Astrocyte (in vitro differentiated cells and primary cell): ENCODE results near the gene SHISA9. TPM values are rescaled to one million over a fixed set of nuclear protein-coding genes. Genes with fewer than 3 reads are reported as not detected.

Experiments
- DNase-seq: peaks from one replicate; pipeline ENCODE4 v3.0.0-alpha.2; 2010; ENCODE audit warnings: low read depth
- FAIRE-seq: peaks from 2 replicates; lab custom pipeline; 2011; peaks lifted over from hg19 to GRCh38; lab: Jason Lieb, UNC
- H2AFZ ChIP-seq: 2 replicates; pipeline ENCODE4 v1.6.0; 2012; ENCODE audit warnings: low read depth, low read length, inconsistent platforms
- H3K27ac ChIP-seq: 2 replicates; pipeline ENCODE4 v1.5.1; 2011; ENCODE audit warnings: low read depth, low read length, inconsistent platforms
- H3K27me3 ChIP-seq: 2 replicates; pipeline ENCODE4 v1.6.0; 2011; ENCODE audit warnings: low read length, inconsistent platforms; ENCODE audit not compliant: insufficient read depth
- H3K36me3 ChIP-seq: 2 replicates; pipeline ENCODE4 v1.5.1; 2011; ENCODE audit warnings: low read length, inconsistent platforms; ENCODE audit not compliant: insufficient read depth
- H3K4me1 ChIP-seq: 2 replicates; pipeline ENCODE4 v1.5.1; 2011; ENCODE audit warnings: low read length, inconsistent platforms; ENCODE audit not compliant: insufficient read depth
- H3K4me2 ChIP-seq: 2 replicates; pipeline ENCODE4 v1.6.0; 2012; ENCODE audit warnings: low read length, inconsistent platforms
- H3K4me3 ChIP-seq: 2 replicates; pipeline ENCODE4 v1.5.1; 2011; ENCODE audit warnings: low read depth, mild to moderate bottlenecking, low read length, inconsistent platforms; ENCODE audit not compliant: insufficient read depth
- H3K79me2 ChIP-seq: 2 replicates; pipeline ENCODE4 v1.6.0; 2012; ENCODE audit warnings: mild to moderate bottlenecking, low read length, inconsistent platforms; ENCODE audit not compliant: insufficient read depth
- H3K9ac ChIP-seq: 2 replicates; pipeline ENCODE4 v1.6.0; 2012; ENCODE audit warnings: mild to moderate bottlenecking, low read length, inconsistent platforms
- H3K9me3 ChIP-seq: 2 replicates; pipeline ENCODE4 v1.5.1; 2012; ENCODE audit warnings: low read depth, mild to moderate bottlenecking, low read length, inconsistent platforms; ENCODE audit not compliant: insufficient read depth
- H4K20me1 ChIP-seq: 2 replicates; pipeline ENCODE4 v1.6.0; 2012; ENCODE audit warnings: low read length, inconsistent platforms; ENCODE audit not compliant: insufficient read depth
- H3K27ac Mint-ChIP-seq: one replicate; pipeline ENCODE4 v1.8.0; 2021; ENCODE audit warnings: mild to moderate bottlenecking, mixed read lengths; ENCODE audit not compliant: unreplicated experiment
- H3K27me3 Mint-ChIP-seq: one replicate; pipeline ENCODE4 v1.8.0; 2021; ENCODE audit warnings: low read depth, mixed read lengths; ENCODE audit not compliant: unreplicated experiment
- H3K36me3 Mint-ChIP-seq: one replicate; pipeline ENCODE4 v1.8.0; 2021; ENCODE audit warnings: low read depth, mixed read lengths; ENCODE audit not compliant: unreplicated experiment
- H3K4me1 Mint-ChIP-seq: one replicate; pipeline ENCODE4 v1.8.0; 2021; ENCODE audit warnings: low read depth, mixed read lengths; ENCODE audit not compliant: unreplicated experiment
- H3K4me3 Mint-ChIP-seq: one replicate; pipeline ENCODE4 v1.8.0; 2021; ENCODE audit warnings: mild to moderate bottlenecking, moderate library complexity, mixed read lengths; ENCODE audit not compliant: unreplicated experiment
- H3K9me3 Mint-ChIP-seq: one replicate; pipeline ENCODE4 v1.8.0; 2021; ENCODE audit warnings: mild to moderate bottlenecking, mixed read lengths; ENCODE audit not compliant: unreplicated experiment
- EZH2 ChIP-seq: IDR thresholded peaks from 2 replicates; pipeline ENCODE4 v1.6.1; 2012; ENCODE audit warnings: mild to moderate bottlenecking, low read length, inconsistent platforms; ENCODE audit not compliant: insufficient read depth
- total RNA-seq: library from RNA; stranded (reverse); gene quantifications from 2 replicates; pipeline ENCODE4 v1.2.1, GENCODE V29; 2021
- TF ChIP-seq, protein P1 (sequence below): IDR thresholded peaks from 2 replicates; pipeline ENCODE4 v1.5.1; 2011; ENCODE audit warnings: low read depth, mild to moderate bottlenecking, inconsistent platforms, low read length, moderate library complexity; ENCODE audit not compliant: insufficient read depth

The SHISA9 gene
- total RNA-seq, 1 donor from 2014 or later, result 73.0 TPM

DNA sequence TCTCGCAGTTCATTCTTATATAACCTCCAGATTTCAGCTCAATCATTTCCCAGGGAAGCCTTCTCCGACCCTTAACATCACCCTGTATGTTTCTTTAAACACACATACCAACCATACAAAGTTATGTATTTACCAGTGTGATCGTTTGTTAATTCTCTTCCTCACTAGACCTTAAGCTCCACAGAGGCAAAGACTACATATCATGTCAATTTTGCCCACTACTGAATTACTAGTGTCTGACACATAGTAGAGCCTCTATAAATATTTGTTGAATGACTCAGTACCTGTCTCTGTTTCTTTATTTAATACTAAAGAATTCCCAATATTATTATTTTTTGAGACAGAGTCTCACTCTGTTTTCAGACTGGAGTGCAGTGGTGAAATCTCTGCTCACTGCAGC, 137.2 kb downstream of the SHISA9 start:
- no peaks in the 10 kb centered on the region for H3K27me3 Mint-ChIP-seq
- no peaks in the 10 kb centered on the region for H3K36me3 Mint-ChIP-seq
- H3K4me1 ChIP-seq, result no peaks in the 10 kb centered on the region
- DNase-seq (no peak), FAIRE-seq (no peak)
- no peak overlapping the region for H3K4me2 ChIP-seq
- H3K27me3 ChIP-seq, result no peaks in the 10 kb centered on the region
- H2AFZ ChIP-seq, result no peak overlapping the region
- no peak overlapping the region for H3K4me3 Mint-ChIP-seq
- peaks cover 2% of the 10 kb centered on the region for H3K9me3 Mint-ChIP-seq
- H3K36me3 ChIP-seq, result no peaks in the 10 kb centered on the region
- no peak overlapping the region for H3K27ac Mint-ChIP-seq
- peaks cover 1% of the 10 kb centered on the region for H3K4me1 Mint-ChIP-seq
- peaks cover 3% of the 10 kb centered on the region for H3K9me3 ChIP-seq
- no peaks in the 10 kb centered on the region for H4K20me1 ChIP-seq
- no peak overlapping the region for H3K4me3 ChIP-seq
- no peak overlapping the region for H3K27ac ChIP-seq
- TF ChIP-seq EZH2, result no peak
- TF ChIP-seq, protein P1, sequence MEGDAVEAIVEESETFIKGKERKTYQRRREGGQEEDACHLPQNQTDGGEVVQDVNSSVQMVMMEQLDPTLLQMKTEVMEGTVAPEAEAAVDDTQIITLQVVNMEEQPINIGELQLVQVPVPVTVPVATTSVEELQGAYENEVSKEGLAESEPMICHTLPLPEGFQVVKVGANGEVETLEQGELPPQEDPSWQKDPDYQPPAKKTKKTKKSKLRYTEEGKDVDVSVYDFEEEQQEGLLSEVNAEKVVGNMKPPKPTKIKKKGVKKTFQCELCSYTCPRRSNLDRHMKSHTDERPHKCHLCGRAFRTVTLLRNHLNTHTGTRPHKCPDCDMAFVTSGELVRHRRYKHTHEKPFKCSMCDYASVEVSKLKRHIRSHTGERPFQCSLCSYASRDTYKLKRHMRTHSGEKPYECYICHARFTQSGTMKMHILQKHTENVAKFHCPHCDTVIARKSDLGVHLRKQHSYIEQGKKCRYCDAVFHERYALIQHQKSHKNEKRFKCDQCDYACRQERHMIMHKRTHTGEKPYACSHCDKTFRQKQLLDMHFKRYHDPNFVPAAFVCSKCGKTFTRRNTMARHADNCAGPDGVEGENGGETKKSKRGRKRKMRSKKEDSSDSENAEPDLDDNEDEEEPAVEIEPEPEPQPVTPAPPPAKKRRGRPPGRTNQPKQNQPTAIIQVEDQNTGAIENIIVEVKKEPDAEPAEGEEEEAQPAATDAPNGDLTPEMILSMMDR, result no peak
- H3K79me2 ChIP-seq, result no peaks in the 10 kb centered on the region
- H3K9ac ChIP-seq, result no peak overlapping the region

DNA sequence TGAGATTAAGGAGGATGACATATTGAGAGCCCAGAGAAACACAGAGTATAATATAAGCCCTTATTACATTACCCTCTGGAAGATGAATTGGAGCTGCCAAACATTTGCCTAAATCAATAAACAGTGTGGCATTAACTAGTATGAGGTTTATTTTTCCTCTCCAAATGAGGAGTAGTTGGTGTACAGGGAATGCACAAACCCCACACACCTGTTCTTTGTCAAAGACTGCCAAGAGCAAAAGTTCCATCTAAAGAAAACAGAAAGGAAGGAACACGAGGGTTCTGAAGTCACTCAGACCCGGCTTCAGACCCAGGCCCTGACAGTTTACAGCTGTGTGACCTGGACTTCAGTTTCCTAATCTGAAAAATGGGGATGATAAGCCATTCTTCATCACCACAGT, 138.1 kb downstream of the SHISA9 start:
- Histone ChIP-seq H3K9me3 (peaks cover 3% of the 10 kb centered on the region), H3K9ac (no peak overlapping the region), H4K20me1 (no peaks in the 10 kb centered on the region), H2AFZ (no peak overlapping the region), H3K4me1 (no peaks in the 10 kb centered on the region), H3K36me3 (no peaks in the 10 kb centered on the region), H3K79me2 (no peaks in the 10 kb centered on the region), H3K27me3 (no peaks in the 10 kb centered on the region), H3K4me2 (no peak overlapping the region), H3K27ac (no peak overlapping the region), H3K4me3 (no peak overlapping the region)
- no peak overlapping the region for H3K27ac Mint-ChIP-seq
- H3K4me3 Mint-ChIP-seq, result no peak overlapping the region
- FAIRE-seq (no peak), DNase-seq (no peak)
- no peaks in the 10 kb centered on the region for H3K27me3 Mint-ChIP-seq
- H3K4me1 Mint-ChIP-seq, result peaks cover 1% of the 10 kb centered on the region
- TF ChIP-seq, protein P1, result no peak
- no peak for TF ChIP-seq EZH2
- H3K36me3 Mint-ChIP-seq, result no peaks in the 10 kb centered on the region
- peaks cover 2% of the 10 kb centered on the region for H3K9me3 Mint-ChIP-seq

DNA sequence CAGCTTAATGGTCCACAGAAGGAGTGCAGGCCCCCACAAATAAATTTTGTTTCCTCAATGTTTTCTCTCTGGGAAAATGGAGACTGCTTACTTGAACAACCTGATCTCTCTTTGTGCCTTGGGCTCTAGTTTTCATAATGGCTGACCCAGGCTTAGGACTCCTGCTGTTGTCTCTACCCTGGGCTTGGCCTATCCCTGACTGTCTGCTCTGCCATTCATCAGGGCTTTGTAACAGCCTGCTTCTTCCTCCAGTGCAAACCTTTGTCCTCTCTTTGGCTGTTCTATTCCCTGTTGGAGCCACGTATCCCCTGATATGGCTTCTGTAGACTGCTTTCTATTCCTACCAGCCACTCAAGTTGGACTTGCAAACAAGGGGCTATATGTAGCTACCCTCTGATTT, 139.8 kb downstream of the SHISA9 start:
- Histone ChIP-seq H4K20me1 (no peaks in the 10 kb centered on the region), H3K9ac (no peak overlapping the region), H2AFZ (no peak overlapping the region), H3K27ac (no peak overlapping the region), H3K4me2 (no peak overlapping the region), H3K4me1 (no peaks in the 10 kb centered on the region), H3K27me3 (no peaks in the 10 kb centered on the region), H3K36me3 (no peaks in the 10 kb centered on the region), H3K79me2 (no peaks in the 10 kb centered on the region), H3K9me3 (peaks cover 3% of the 10 kb centered on the region), H3K4me3 (no peak overlapping the region)
- no peak for TF ChIP-seq EZH2
- TF ChIP-seq, protein P1, result no peak
- H3K27ac Mint-ChIP-seq, result no peak overlapping the region
- H3K36me3 Mint-ChIP-seq, result no peaks in the 10 kb centered on the region
- peaks cover 1% of the 10 kb centered on the region for H3K4me1 Mint-ChIP-seq
- no peak for DNase-seq
- peaks cover 2% of the 10 kb centered on the region for H3K9me3 Mint-ChIP-seq
- no peaks in the 10 kb centered on the region for H3K27me3 Mint-ChIP-seq
- no peak for FAIRE-seq
- no peak overlapping the region for H3K4me3 Mint-ChIP-seq
